Endothelial cell of hepatic sinusoid (primary cell): ENCODE data around the gene MAP3K20.
"Not testable (repeated sequence)": the region's sequence is repeated elsewhere in the genome, so short reads cannot be mapped to it uniquely, and the experiment has no call there.

Source experiments
- in situ Hi-C: cut with HindIII; loops from 2 replicates; pipeline ENCODE4 v1.10.0; 2017; ENCODE audit warnings: low sequenced_read_pairs

MAP3K20 gene

DNA sequence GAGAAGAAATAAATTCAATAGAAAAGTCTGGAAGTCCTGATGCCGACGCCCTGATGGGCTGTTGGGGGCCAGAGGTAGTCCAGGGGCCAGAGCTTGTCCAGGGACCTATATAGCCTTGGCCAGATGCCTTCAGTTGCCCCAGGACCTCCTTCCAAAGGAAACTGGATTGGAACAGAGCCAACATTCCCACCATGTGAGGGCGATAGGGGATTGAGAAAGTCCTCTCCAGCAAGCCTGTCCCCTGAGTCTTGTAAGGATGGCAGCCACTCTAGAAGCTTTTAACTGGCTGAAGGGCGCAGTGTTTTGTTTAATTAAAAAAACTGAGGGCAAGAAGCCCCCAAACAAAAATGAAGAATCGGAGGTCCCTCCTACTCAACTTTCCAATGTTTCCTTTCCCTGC is 224.1 kb downstream of the MAP3K20 start:
- in situ Hi-C loops, result no loop called here

GRCh38 chr2:173300458-173300857 is 224.8 kb downstream of the MAP3K20 start:
- in situ Hi-C loops, result no loop called here

DNA sequence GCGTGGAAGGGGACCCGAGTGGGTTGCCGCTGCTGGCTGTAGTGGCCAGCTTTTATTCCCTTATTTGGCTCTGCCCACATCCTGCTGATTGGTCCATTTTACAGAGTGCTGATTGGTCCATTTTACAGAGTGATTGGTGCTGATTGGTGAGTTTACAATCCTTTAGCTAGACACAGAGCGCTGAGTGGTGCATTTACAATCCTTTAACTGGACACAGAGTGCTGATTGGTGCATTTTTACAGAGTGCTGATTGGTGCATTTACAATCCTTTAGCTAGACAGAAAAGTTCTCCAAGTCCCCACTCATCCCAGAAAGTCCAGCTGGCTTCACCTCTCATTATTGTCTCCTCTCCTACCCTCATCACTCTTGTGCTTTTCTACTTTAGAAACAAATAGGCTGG is 225.9 kb downstream of the MAP3K20 start:
- in situ Hi-C loops, result not testable (repeated sequence)

GRCh38 chr2:173305303-173305702 is 229.7 kb downstream of the MAP3K20 start:
- in situ Hi-C loops, result no loop called here

DNA sequence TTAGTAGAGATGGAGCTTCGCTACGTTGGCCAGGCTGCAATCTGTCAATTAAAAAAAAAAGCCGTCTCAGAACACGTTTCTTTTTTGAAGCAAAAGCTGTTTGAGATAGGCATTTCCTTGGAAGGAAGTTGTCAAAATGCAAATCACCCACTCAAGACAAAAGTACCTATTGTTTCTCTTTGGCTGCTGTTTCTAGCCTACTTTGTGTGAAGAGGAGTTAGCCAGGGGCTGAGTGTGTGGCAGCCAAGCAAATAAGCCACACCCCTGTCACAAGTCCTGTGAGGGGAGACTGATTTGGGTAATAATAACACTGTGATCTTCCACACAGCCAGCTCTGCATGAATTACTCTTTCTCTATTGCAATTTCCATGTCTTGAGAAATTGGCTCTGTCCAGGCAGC is 231.6 kb downstream of the MAP3K20 start:
- in situ Hi-C loops, result no loop called here

DNA sequence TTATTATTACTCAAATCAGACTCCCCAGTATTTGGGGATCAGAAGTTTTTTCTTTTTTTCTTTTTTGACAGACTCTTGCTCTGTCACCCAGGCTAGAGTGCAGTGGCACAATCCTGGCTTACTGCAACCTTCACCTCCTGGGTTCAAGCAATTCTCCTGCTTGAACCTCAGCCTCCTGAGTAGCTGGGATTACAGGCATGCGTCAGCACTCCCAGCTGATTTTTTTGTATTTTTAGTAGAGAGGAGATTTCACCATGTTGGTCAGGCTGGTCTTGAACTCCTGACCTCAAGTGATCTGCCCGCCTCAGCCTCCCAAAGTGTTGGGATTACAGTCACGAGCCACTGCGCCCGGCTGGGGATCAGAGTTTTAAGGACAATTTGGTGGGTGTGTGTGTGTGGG is 233.7 kb downstream of the MAP3K20 start:
- in situ Hi-C loops, result not testable (repeated sequence)

DNA sequence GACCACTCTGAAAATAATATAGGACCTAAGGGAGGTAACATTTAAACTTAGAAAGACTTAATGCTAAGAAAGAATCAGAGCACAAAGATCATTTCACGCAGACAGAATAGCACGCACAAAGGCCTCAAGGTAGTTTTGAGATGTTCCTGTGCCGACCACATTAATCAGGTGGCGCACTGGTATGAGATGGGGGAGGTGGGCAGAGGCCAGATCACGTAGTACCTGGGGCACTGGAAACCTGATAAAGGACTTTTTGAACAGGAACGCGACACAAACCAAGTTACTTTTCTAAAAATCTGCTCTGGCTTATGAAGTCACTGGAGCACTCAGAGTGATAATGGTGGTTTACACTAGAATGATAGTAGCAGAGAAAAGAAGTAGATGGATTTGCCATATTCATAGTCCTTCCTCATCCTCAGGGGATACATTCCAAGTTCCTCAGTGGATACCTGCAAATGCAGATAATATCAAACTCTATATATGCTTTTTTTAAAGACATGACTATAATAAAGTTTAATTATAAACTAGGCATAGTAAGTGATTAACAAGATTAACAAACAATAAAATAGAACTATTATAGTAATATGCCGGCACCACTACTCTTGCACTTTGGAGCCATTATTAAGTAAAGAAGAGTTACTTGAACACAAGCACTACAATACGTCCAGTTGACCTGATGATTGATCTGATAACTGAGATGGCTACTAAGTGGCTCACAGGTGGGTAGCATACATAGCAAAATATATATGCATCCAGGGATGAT is 236.4 kb downstream of the MAP3K20 start:
- in situ Hi-C loops, result no loop called here
